Measurements from ENCODE around the gene DIRAS1.
"Not testable (repeated sequence)": the region's sequence is repeated elsewhere in the genome, so short reads cannot be mapped to it uniquely, and the experiment has no call there.

DIRAS1 gene

GRCh38 chr19:2711172-2711874 is 9.8 kb downstream of the DIRAS1 start:
- DNase-seq (ENCODE audit: low read depth): peak; percentile 81

GRCh38 chr19:2706251-2706650 is 14.9 kb downstream of the DIRAS1 start:
- no peak for DNase-seq (ENCODE audit: low read depth)

- no peak for DNase-seq (ENCODE audit: low read depth)
These were observed 17.4 kb downstream of the DIRAS1 start for GRCh38 chr19:2703691-2704216.

GRCh38 chr19:2703077-2703437 is 18.1 kb downstream of the DIRAS1 start:
- DNase-seq (ENCODE audit: low read depth): no peak

GRCh38 chr19:2702170-2703076 is 18.7 kb downstream of the DIRAS1 start, which contains the start of gene GNG7:
Gene GNG7, minus strand, starts transcription at chr19:2702694. Its CDS starts 182,006 bp downstream, at chr19:2520688.
- DNase-seq (ENCODE audit: low read depth): peak; percentile 62

- no peak for DNase-seq (ENCODE audit: low read depth)
These were observed 19.6 kb downstream of the DIRAS1 start for GRCh38 chr19:2701361-2702169.

GRCh38 chr19:2700660-2701360 is 20.4 kb downstream of the DIRAS1 start:
- DNase-seq (ENCODE audit: low read depth): no peak

GRCh38 chr19:2699413-2700140 is 21.6 kb downstream of the DIRAS1 start:
- DNase-seq (ENCODE audit: low read depth): no peak

GRCh38 chr19:2694196-2694595 is 27.0 kb downstream of the DIRAS1 start:
- no peak for DNase-seq (ENCODE audit: low read depth)

GRCh38 chr19:2693492-2694160 is 27.5 kb downstream of the DIRAS1 start:
- no peak for DNase-seq (ENCODE audit: low read depth)

- DNase-seq (ENCODE audit: low read depth): no peak
These were observed 29.2 kb downstream of the DIRAS1 start for GRCh38 chr19:2691951-2692350.

GRCh38 chr19:2690856-2691255 is 30.3 kb downstream of the DIRAS1 start:
- no peak for DNase-seq (ENCODE audit: low read depth)

- no peak for DNase-seq (ENCODE audit: low read depth)
These were observed 34.8 kb downstream of the DIRAS1 start for GRCh38 chr19:2686360-2686759.

GRCh38 chr19:2685204-2685704 is 35.9 kb downstream of the DIRAS1 start:
- no peak for DNase-seq (ENCODE audit: low read depth)

GRCh38 chr19:2683430-2684003 is 37.7 kb downstream of the DIRAS1 start:
- no peak for DNase-seq (ENCODE audit: low read depth)

GRCh38 chr19:2680808-2681207 is 40.4 kb downstream of the DIRAS1 start:
- no peak for DNase-seq (ENCODE audit: low read depth)

GRCh38 chr19:2679439-2679838 is 41.7 kb downstream of the DIRAS1 start:
- DNase-seq (ENCODE audit: low read depth): no peak

GRCh38 chr19:2678948-2679347 is 42.2 kb downstream of the DIRAS1 start:
- DNase-seq (ENCODE audit: low read depth): not testable (repeated sequence)

GRCh38 chr19:2678044-2678671 is 43.0 kb downstream of the DIRAS1 start:
- DNase-seq (ENCODE audit: low read depth): no peak

Data from ELR (cell line).